GM23338 (cell line): ENCODE data around the gene ZNF512. TPM values are rescaled to one million over a fixed set of nuclear protein-coding genes. Genes with fewer than 3 reads are reported as not detected.

ENCODE experiments used
- ATAC-seq: fragments of 200-7000 bp; cut with Tn5 transposase; 3 replicates; pipeline ENCODE4 v1.9.1; 2020
- DNase-seq: peaks from one replicate; pipeline ENCODE4 v3.0.0-alpha.2; 2015; ENCODE audit warnings: low spot score
- H2AFZ ChIP-seq: fragments of 200-600 bp; sonication (generic); 2 replicates; pipeline ENCODE4 v1.8.0; 2016; ENCODE audit warnings: antibody characterized with exemption, mild to moderate bottlenecking, moderate library complexity
- H3F3A ChIP-seq: fragments of 200-600 bp; sonication (generic); replicated peaks from 2 replicates; pipeline ENCODE4 v1.8.0; 2017; ENCODE audit warnings: antibody characterized with exemption, mixed run types, low read depth
- H3K27ac ChIP-seq: fragments of 200-600 bp; sonication (generic); 2 replicates; pipeline ENCODE4 v1.6.1; 2016; ENCODE audit warnings: low read depth
- H3K27me3 ChIP-seq: fragments of 200-600 bp; sonication (generic); 2 replicates; pipeline ENCODE4 v1.8.0; 2016; ENCODE audit warnings: mild to moderate bottlenecking, mixed run types, moderate library complexity; ENCODE audit not compliant: insufficient read depth
- H3K36me3 ChIP-seq: fragments of 200-600 bp; sonication (generic); 2 replicates; pipeline ENCODE4 v1.8.0; 2016; ENCODE audit warnings: mild to moderate bottlenecking; ENCODE audit not compliant: insufficient read depth
- H3K4me1 ChIP-seq: fragments of 200-600 bp; sonication (generic); 2 replicates; pipeline ENCODE4 v1.8.0; 2016; ENCODE audit warnings: mild to moderate bottlenecking, moderate library complexity; ENCODE audit not compliant: insufficient read depth
- H3K4me2 ChIP-seq: fragments of 200-600 bp; sonication (generic); 2 replicates; pipeline ENCODE4 v1.7.1; 2017; ENCODE audit warnings: mixed run types
- H3K4me3 ChIP-seq: fragments of 200-600 bp; sonication (generic); 2 replicates; pipeline ENCODE4 v1.6.1; 2016; ENCODE audit warnings: mixed run types
- H3K79me2 ChIP-seq: fragments of 200-600 bp; sonication (generic); replicated peaks from 2 replicates; pipeline ENCODE4 v1.8.0; 2017; ENCODE audit warnings: mild to moderate bottlenecking; ENCODE audit not compliant: insufficient read depth
- H3K9me2 ChIP-seq: fragments of 200-600 bp; sonication (generic); 2 replicates; pipeline ENCODE4 v1.8.0; 2017; ENCODE audit not compliant: insufficient read depth
- H4K20me1 ChIP-seq: fragments of 200-600 bp; sonication (generic); replicated peaks from 2 replicates; pipeline ENCODE4 v1.8.0; 2017; ENCODE audit warnings: mild to moderate bottlenecking; ENCODE audit not compliant: insufficient read depth
- H3K27ac Mint-ChIP-seq: 2 replicates; pipeline ENCODE4 v1.8.0; 2020; ENCODE audit warnings: inconsistent platforms, mild to moderate bottlenecking, moderate library complexity, mixed read lengths
- H3K27me3 Mint-ChIP-seq: 3 replicates; pipeline ENCODE4 v1.8.0; 2022; ENCODE audit warnings: low read depth, mild to moderate bottlenecking, moderate library complexity, mixed read lengths, inconsistent platforms; ENCODE audit not compliant: insufficient read depth, poor library complexity
- H3K36me3 Mint-ChIP-seq: 3 replicates; pipeline ENCODE4 v1.8.0; 2021; ENCODE audit warnings: low read depth, mild to moderate bottlenecking, inconsistent platforms, moderate library complexity, mixed read lengths
- H3K4me1 Mint-ChIP-seq: 3 replicates; pipeline ENCODE4 v1.8.0; 2020; ENCODE audit warnings: mild to moderate bottlenecking, inconsistent platforms, mixed read lengths
- H3K4me3 Mint-ChIP-seq: 3 replicates; pipeline ENCODE4 v1.8.0; 2021; ENCODE audit warnings: moderate library complexity, mild to moderate bottlenecking, inconsistent platforms, mixed read lengths
- H3K9me3 Mint-ChIP-seq: 3 replicates; pipeline ENCODE4 v1.8.0; 2020; ENCODE audit warnings: moderate library complexity, mild to moderate bottlenecking, inconsistent platforms, mixed read lengths
- CREB1 ChIP-seq: fragments of 250-450 bp; sonication (Bioruptor Pico); IDR thresholded peaks from 2 replicates; pipeline ENCODE4 v1.5.0; 2020; ENCODE audit warnings: low read depth, mild to moderate bottlenecking, moderate library complexity
- EZH2 ChIP-seq: fragments of 200-600 bp; sonication (generic); IDR thresholded peaks from one replicate; pipeline ENCODE4 v1.8.0; 2017; ENCODE audit warnings: antibody characterized with exemption, mild to moderate bottlenecking, low read depth; ENCODE audit not compliant: unreplicated experiment
- EZH2phosphoT487 ChIP-seq: fragments of 200-600 bp; sonication (generic); IDR thresholded peaks from one replicate; pipeline ENCODE4 v1.8.1; 2018; ENCODE audit warnings: antibody characterized with exemption; ENCODE audit not compliant: unreplicated experiment
- JUNB ChIP-seq: IDR thresholded peaks from one replicate; pipeline ENCODE4 v1.6.1; 2016; ENCODE audit warnings: antibody characterized with exemption; ENCODE audit not compliant: unreplicated experiment
- NANOG ChIP-seq: IDR thresholded peaks from 2 replicates; pipeline ENCODE4 v1.6.1; 2016; ENCODE audit warnings: antibody characterized with exemption, borderline replicate concordance
- POLR2AphosphoS5 ChIP-seq: IDR thresholded peaks from 2 replicates; pipeline ENCODE4 v1.6.1; 2016; ENCODE audit warnings: antibody characterized with exemption, low read depth
- REST ChIP-seq: IDR thresholded peaks from one replicate; pipeline ENCODE4 v1.6.1; 2018; ENCODE audit warnings: antibody characterized with exemption; ENCODE audit not compliant: unreplicated experiment
- STAT1 ChIP-seq: IDR thresholded peaks from one replicate; pipeline ENCODE4 v1.6.1; 2016; ENCODE audit warnings: antibody characterized with exemption; ENCODE audit not compliant: unreplicated experiment
- ZNF114 ChIP-seq: fragments of 250-450 bp; sonication (Bioruptor Pico); IDR thresholded peaks from 2 replicates; pipeline ENCODE4 v1.5.0; 2020; ENCODE audit warnings: mild to moderate bottlenecking, moderate library complexity
- ZNF331 ChIP-seq: fragments of 250-450 bp; sonication (Bioruptor Pico); IDR thresholded peaks from 2 replicates; pipeline ENCODE4 v1.5.0; 2020; ENCODE audit warnings: low read depth, mild to moderate bottlenecking, moderate library complexity
- polyA plus RNA-seq: library from polyadenylated mRNA; unstranded; fragments of >200 nt; fragmentation: Nextera tagmentation; extraction: Ambion mirVana; gene quantifications from 2 replicates; pipeline ENCODE4 v1.2.1, GENCODE V29; 2016
- total RNA-seq: library from RNA; depleted of rRNA; stranded (reverse); fragments of >200 nt; shearing (Covaris generic); gene quantifications from 2 replicates; pipeline ENCODE4 v1.2.3, GENCODE V29; 2014
- TF ChIP-seq, protein P1 (sequence below), 2 experiments: fragments of 200-600 bp in 1 of 2; sonication (generic) in 1 of 2; conservative IDR thresholded peaks; 2 replicates each; pipeline versions ENCODE4 v1.5.1 to v1.6.1; 2016 to 2017; ENCODE audit warnings: antibody characterized with exemption in 2 of 2, low read depth in 2 of 2, mild to moderate bottlenecking in 2 of 2, moderate library complexity in 1 of 2
- TF ChIP-seq, protein P2 (sequence below): IDR thresholded peaks from 2 replicates; pipeline ENCODE4 v1.6.1; 2016; ENCODE audit warnings: antibody characterized with exemption
- TF ChIP-seq, protein P3 (sequence below): fragments of 250-450 bp; sonication (Bioruptor Pico); IDR thresholded peaks from 2 replicates; pipeline ENCODE4 v1.5.0; 2020; ENCODE audit warnings: mild to moderate bottlenecking, moderate library complexity

The ZNF512 gene
- total and polyA plus RNA-seq, 2 experiments from 2014 or later, result 26.0 to 38.4 TPM

- Mint-ChIP-seq H3K4me1 (peaks cover 8% of the 10 kb centered on the region; the same call in 1 of the 3 replicates), H3K27me3 (peaks cover 7% of the 10 kb centered on the region), H3K4me3 (peak overlapping the region; percentile 98), H3K9me3 (no peaks in the 10 kb centered on the region; the same call in 2 of the 3 replicates), H3K36me3 (peaks cover 49% of the 10 kb centered on the region), H3K27ac (0 out of 2 replicates have a peak overlapping the region, but pooled peaks have one; percentile 32)
- H3K9me2 ChIP-seq, result no peaks in the 10 kb centered on the region
- peak overlapping the region; percentile 100 for H2AFZ ChIP-seq
- peak overlapping the region; percentile 95 for H3K27ac ChIP-seq
- H3K4me3 ChIP-seq, result peak overlapping the region; percentile 83
- H3K36me3 ChIP-seq, result peaks cover 13% of the 10 kb centered on the region
- ATAC-seq (peak; percentile 46), DNase-seq (no peak)
- peaks cover 27% of the 10 kb centered on the region for H3K79me2 ChIP-seq
- no peaks in the 10 kb centered on the region for H3F3A ChIP-seq
- peak overlapping the region; percentile 98 for H3K4me2 ChIP-seq
- H4K20me1 ChIP-seq, result no peaks in the 10 kb centered on the region
- peaks cover 14% of the 10 kb centered on the region for H3K4me1 ChIP-seq
- TF ChIP-seq, protein P1, sequence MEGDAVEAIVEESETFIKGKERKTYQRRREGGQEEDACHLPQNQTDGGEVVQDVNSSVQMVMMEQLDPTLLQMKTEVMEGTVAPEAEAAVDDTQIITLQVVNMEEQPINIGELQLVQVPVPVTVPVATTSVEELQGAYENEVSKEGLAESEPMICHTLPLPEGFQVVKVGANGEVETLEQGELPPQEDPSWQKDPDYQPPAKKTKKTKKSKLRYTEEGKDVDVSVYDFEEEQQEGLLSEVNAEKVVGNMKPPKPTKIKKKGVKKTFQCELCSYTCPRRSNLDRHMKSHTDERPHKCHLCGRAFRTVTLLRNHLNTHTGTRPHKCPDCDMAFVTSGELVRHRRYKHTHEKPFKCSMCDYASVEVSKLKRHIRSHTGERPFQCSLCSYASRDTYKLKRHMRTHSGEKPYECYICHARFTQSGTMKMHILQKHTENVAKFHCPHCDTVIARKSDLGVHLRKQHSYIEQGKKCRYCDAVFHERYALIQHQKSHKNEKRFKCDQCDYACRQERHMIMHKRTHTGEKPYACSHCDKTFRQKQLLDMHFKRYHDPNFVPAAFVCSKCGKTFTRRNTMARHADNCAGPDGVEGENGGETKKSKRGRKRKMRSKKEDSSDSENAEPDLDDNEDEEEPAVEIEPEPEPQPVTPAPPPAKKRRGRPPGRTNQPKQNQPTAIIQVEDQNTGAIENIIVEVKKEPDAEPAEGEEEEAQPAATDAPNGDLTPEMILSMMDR (conservative IDR thresholded peaks at IDR 0.05; ENCODE audit: low read depth in 2 of 2), result no peak
- TF ChIP-seq NANOG, result no peak
- no peak for TF ChIP-seq STAT1
- TF ChIP-seq CREB1, result no peak
- TF ChIP-seq, protein P2, sequence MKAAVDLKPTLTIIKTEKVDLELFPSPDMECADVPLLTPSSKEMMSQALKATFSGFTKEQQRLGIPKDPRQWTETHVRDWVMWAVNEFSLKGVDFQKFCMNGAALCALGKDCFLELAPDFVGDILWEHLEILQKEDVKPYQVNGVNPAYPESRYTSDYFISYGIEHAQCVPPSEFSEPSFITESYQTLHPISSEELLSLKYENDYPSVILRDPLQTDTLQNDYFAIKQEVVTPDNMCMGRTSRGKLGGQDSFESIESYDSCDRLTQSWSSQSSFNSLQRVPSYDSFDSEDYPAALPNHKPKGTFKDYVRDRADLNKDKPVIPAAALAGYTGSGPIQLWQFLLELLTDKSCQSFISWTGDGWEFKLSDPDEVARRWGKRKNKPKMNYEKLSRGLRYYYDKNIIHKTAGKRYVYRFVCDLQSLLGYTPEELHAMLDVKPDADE, result no peak
- no peak for TF ChIP-seq ZNF331 (CRISPR knock-in tag)
- no peak for TF ChIP-seq JUNB
- TF ChIP-seq POLR2AphosphoS5, result no peak
- TF ChIP-seq REST, result no peak
- no peak for TF ChIP-seq EZH2
- no peak for TF ChIP-seq ZNF114 (CRISPR knock-in tag)
- TF ChIP-seq, protein P3, sequence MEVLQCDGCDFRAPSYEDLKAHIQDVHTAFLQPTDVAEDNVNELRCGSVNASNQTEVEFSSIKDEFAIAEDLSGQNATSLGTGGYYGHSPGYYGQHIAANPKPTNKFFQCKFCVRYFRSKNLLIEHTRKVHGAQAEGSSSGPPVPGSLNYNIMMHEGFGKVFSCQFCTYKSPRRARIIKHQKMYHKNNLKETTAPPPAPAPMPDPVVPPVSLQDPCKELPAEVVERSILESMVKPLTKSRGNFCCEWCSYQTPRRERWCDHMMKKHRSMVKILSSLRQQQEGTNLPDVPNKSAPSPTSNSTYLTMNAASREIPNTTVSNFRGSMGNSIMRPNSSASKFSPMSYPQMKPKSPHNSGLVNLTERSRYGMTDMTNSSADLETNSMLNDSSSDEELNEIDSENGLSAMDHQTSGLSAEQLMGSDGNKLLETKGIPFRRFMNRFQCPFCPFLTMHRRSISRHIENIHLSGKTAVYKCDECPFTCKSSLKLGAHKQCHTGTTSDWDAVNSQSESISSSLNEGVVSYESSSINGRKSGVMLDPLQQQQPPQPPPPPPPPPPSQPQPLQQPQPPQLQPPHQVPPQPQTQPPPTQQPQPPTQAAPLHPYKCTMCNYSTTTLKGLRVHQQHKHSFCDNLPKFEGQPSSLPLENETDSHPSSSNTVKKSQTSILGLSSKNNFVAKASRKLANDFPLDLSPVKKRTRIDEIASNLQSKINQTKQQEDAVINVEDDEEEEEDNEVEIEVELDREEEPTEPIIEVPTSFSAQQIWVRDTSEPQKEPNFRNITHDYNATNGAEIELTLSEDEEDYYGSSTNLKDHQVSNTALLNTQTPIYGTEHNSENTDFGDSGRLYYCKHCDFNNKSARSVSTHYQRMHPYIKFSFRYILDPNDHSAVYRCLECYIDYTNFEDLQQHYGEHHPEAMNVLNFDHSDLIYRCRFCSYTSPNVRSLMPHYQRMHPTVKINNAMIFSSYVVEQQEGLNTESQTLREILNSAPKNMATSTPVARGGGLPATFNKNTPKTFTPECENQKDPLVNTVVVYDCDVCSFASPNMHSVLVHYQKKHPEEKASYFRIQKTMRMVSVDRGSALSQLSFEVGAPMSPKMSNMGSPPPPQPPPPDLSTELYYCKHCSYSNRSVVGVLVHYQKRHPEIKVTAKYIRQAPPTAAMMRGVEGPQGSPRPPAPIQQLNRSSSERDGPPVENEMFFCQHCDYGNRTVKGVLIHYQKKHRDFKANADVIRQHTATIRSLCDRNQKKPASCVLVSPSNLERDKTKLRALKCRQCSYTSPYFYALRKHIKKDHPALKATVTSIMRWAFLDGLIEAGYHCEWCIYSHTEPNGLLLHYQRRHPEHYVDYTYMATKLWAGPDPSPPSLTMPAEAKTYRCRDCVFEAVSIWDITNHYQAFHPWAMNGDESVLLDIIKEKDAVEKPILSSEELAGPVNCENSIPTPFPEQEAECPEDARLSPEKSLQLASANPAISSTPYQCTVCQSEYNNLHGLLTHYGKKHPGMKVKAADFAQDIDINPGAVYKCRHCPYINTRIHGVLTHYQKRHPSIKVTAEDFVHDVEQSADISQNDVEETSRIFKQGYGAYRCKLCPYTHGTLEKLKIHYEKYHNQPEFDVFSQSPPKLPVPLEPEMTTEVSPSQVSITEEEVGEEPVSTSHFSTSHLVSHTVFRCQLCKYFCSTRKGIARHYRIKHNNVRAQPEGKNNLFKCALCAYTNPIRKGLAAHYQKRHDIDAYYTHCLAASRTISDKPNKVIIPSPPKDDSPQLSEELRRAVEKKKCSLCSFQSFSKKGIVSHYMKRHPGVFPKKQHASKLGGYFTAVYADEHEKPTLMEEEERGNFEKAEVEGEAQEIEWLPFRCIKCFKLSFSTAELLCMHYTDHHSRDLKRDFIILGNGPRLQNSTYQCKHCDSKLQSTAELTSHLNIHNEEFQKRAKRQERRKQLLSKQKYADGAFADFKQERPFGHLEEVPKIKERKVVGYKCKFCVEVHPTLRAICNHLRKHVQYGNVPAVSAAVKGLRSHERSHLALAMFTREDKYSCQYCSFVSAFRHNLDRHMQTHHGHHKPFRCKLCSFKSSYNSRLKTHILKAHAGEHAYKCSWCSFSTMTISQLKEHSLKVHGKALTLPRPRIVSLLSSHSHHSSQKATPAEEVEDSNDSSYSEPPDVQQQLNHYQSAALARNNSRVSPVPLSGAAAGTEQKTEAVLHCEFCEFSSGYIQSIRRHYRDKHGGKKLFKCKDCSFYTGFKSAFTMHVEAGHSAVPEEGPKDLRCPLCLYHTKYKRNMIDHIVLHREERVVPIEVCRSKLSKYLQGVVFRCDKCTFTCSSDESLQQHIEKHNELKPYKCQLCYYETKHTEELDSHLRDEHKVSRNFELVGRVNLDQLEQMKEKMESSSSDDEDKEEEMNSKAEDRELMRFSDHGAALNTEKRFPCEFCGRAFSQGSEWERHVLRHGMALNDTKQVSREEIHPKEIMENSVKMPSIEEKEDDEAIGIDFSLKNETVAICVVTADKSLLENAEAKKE (CRISPR knock-in tag), result no peak
- no peak for TF ChIP-seq EZH2phosphoT487
- no peaks in the 10 kb centered on the region for H3K27me3 ChIP-seq
Observed at GRCh38 chr2:27664154-27664574, 81.3 kb downstream of the ZNF512 start.
